Ishikawa (cell line): ENCODE measurements around the gene ARHGEF7.

ENCODE experiments used
- TEAD4 ChIP-seq: IDR thresholded peaks from 2 replicates; pipeline ENCODE4 v1.6.1; 2012
- YY1 ChIP-seq: IDR thresholded peaks from 2 replicates; pipeline ENCODE4 v1.6.1; 2012; ENCODE audit warnings: low read depth

DNA sequence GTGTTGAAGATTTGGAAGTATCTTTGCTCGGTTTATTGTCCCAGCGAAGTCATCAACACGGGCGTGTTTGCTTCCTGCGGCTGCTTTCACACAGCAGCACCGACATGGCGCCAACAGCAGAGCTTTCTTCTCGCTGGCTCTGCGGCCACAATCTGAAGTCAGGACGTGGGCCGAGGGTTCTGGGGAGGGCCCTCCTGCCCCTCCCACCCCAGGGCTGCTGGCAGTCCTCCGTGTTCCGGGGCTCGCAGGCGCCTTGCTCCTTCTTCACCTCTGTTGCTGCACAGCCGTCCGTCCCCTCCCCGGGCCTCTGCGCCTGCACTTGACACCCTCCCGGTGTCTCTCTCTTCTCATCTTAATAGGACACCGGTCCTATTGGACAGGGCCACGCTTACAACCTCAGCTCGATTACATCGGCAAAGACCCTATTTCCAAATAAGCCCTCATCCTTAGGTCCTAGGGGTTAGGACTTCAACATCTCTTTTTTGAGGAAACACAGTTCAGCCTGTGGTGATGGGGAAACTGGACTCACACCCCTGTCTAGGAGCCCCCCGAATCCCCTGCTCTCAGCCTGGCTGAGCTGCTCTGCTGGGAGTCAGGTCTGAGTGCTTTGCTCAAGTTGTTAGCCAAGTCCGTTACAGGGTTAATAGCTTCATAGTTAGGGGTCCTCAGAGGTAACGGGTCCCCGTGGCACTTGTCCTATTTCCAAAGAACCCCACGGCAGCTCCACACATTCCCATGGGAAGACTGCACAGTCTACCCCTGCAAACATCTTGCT lies 202.6 kb downstream of the ARHGEF7 start:
- TF ChIP-seq YY1 = no peak
- TF ChIP-seq TEAD4 = no peak
